ENCODE measurements around the gene HOXD4.

DNA sequence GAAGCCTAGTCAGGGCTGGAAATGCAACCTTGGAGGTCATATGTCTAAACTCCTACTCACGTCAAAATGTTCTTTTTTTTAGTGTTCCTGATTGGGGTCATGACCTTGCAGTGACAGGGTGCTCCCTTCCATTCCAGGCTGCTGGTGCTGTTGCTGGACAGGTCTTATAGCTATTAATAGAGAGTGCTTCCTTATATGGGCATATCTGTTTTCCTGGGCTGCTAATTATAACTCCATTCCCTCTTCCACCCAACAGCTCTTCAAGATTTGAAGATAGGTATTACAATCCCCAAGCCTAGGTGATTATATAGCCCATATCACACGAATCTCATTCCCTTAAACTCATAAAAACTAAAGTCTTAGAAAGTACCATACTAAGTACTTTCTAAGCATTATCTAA, 18.4 kb downstream of the HOXD4 start:
- TF ChIP-seq, protein P1, sequence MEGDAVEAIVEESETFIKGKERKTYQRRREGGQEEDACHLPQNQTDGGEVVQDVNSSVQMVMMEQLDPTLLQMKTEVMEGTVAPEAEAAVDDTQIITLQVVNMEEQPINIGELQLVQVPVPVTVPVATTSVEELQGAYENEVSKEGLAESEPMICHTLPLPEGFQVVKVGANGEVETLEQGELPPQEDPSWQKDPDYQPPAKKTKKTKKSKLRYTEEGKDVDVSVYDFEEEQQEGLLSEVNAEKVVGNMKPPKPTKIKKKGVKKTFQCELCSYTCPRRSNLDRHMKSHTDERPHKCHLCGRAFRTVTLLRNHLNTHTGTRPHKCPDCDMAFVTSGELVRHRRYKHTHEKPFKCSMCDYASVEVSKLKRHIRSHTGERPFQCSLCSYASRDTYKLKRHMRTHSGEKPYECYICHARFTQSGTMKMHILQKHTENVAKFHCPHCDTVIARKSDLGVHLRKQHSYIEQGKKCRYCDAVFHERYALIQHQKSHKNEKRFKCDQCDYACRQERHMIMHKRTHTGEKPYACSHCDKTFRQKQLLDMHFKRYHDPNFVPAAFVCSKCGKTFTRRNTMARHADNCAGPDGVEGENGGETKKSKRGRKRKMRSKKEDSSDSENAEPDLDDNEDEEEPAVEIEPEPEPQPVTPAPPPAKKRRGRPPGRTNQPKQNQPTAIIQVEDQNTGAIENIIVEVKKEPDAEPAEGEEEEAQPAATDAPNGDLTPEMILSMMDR (IDR thresholded peaks at IDR 0.05): no peak
- no peak for TF ChIP-seq RAD21 (IDR thresholded peaks at IDR 0.05; ENCODE audit: low read length)

All from SK-N-SH (cell line).